NK-92 treated with Interleukin-12 subunit alpha and Interleukin-12 subunit beta, amount 100 ng/mL, for 24 hours (cell line): ENCODE results near the gene ELP4.
"Not testable (repeated sequence)": the region's sequence is repeated elsewhere in the genome, so short reads cannot be mapped to it uniquely, and the experiment has no call there.

Experiments used
- DNase-seq: peaks from one replicate; lab custom pipeline; 2025; lab: John Stamatoyannopoulos, UW

ELP4 gene

DNA sequence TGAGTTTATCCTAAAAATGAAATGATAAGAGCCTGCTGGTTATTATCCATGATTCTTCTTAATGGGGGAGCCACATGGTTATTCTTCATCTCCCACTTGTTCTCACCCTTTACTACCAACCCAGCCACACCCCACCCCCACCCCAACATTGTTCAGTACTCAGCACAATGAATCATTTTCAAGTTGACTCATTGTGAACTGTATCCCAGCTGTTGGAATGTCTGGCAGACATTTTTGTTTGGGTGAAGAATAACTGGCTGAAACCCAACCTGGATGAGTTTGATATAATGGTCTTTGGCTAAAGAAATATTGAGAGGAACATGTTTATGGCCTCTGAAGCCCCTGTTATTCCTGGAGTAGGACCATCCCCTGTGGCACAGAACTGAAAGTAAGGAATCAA is 136.2 kb downstream of the ELP4 start:
- no peak for DNase-seq

DNA sequence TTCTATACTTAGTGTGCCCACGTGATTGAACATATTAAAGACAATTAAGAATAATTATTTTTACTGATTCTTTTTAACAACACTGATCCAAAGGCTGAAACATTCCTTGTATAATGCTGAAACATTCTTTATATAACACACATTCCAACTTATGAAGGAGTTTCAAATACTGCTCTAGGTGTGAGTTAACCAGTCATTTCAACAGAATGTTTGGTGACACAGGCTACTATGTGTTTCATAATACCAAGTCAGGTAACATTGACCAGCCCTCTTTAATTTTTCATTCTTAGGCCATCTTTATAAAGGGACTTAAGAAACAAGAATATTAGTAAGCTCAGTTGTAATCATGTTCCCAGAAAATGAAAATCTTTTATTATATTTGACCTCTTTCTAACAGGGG is 136.6 kb downstream of the ELP4 start:
- no peak for DNase-seq

GRCh38 chr11:31649129-31649966 is 139.8 kb downstream of the ELP4 start:
- no peak for DNase-seq

GRCh38 chr11:31651208-31651607 is 141.6 kb downstream of the ELP4 start:
- DNase-seq, result no peak

DNA sequence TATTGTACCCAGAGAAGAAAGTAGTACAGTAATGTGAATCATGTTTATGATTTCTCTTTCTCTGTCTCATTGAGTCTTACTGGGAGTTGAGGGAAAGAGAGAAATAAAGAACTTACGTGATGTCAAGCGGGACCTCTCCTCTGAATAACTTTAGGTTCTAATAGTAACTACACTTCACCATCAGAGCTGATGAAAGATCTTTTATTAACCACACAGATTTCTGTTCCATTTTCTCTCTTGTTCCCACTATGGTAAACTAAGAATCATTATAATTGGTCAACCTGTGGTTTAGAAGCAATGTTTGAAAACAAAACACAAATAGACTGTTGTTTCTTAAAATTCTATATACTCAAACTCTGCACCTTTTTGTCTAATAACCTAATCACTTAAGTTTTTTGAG is 142.3 kb downstream of the ELP4 start:
- DNase-seq, result no peak

- DNase-seq, result no peak
Observed at GRCh38 chr11:31652528-31652927, 143.0 kb downstream of the ELP4 start.

DNA sequence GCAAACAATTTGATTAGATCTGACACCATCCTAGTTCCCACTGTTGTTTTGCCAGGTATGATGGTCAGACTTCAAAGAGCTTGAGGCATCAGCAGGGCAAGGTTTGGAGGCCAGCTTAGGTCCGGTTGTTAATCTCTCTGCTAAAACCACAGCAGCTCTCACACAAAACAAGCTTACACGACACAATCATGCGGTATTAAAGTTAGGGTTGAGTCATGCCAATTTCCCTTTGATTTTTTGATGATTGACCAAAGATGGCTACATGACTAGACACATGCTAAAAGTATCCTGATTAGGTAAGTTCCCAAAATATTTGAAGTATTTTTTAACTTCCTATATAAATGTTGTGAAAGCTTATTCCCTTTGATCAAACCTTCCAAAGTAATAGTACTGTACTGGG is 145.9 kb downstream of the ELP4 start:
- no peak for DNase-seq

DNA sequence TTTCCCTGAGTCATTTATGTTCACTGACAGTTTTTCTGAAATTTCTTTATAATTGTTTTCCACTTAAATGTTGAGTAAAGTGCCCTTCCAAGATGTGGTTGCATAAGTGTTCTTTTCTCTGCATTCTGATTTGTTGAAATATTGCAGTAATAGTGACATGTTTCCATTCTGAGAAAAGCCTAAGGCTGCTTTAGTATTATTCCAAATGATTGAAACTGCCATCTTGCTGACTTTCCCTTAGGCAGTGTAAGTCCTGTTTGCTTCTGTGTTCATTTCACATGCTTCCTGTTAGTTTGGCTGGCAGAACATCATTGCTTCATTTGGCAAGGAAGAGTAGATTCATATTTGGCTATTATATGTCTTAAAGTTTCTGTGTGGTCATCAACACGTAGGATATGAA is 146.5 kb downstream of the ELP4 start:
- DNase-seq, result no peak

DNA sequence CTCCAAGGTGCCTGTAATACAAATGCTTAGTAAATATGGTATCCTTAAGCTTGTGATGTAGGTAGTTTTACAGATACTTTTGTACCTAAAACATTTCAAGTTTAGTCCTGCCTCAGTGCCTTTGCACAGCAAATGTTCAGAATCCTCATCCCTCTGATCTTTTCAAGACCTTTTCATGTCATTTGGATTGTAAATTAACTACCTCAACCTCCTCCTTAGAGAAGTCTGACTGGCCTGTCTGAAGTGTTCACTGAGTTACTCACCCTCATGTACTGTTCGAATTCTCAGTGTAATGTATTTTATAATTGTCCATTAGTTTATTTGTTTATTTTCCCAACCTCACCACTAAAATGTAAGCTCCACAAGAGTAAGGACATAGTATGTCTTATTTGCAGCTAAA is 147.5 kb downstream of the ELP4 start:
- no peak for DNase-seq

GRCh38 chr11:31664129-31664528 is 154.6 kb downstream of the ELP4 start:
- no peak for DNase-seq

- no peak for DNase-seq
Observed at GRCh38 chr11:31664954-31665353, 155.4 kb downstream of the ELP4 start.

DNA sequence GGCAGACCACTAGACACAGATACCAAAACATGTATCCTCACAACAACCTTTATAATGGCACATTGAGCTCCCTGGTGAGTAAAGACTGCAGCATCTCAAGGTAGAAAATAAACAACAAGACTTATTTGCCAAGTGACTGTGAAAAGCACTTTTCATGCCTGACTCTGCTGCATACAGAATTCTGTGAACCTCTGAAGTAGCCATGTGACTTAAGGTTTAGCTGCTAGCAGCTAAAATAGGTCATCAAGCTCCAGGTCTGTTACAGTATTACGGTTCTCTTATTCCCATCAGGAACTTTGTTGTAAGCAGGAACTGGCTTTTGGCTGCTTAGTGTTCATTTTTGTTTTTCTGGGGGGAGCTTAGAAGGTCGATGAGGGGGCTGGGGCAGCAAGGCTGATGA is 162.1 kb downstream of the ELP4 start:
- DNase-seq, result no peak

DNA sequence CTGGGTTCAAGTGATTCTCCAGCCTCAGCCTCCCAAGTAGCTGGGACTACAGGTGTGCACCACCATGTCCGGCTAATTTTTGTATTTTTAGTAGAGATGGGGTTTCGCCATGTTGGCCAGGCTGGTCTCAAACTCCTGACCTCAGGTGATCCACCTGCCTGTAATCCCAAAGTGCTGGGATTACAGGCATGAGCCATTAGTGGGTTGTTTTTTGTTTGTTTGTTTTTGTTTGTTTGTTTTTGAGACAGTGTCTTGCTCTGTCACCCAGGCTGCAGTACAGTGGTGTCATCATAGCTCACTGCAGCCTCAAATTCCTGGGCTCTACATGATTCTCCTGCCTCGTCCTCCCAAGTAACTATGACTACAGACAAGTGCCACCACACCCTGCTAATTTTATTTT is 163.5 kb downstream of the ELP4 start:
- not testable (repeated sequence) for DNase-seq

- DNase-seq, result no peak
Observed at GRCh38 chr11:31676280-31676982, 166.9 kb downstream of the ELP4 start.

DNA sequence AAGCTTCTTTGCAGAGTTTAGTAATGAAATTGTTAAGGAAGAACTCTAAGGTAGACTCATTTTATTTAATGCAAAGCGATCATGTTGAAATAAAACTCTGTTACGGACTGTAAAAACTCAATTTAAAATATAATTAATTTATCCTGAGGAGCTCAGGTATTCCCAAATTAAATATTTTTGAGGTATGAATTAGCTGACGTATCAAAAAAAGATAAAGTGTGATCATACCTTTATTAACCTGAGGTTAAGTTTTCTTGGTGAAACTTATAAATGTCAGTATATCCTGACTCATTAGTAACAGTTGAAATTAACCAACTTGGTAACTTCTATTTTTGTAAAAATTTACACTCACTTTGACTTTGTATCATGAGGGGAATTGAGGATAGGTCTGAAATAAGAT is 171.2 kb downstream of the ELP4 start:
- DNase-seq, result no peak

DNA sequence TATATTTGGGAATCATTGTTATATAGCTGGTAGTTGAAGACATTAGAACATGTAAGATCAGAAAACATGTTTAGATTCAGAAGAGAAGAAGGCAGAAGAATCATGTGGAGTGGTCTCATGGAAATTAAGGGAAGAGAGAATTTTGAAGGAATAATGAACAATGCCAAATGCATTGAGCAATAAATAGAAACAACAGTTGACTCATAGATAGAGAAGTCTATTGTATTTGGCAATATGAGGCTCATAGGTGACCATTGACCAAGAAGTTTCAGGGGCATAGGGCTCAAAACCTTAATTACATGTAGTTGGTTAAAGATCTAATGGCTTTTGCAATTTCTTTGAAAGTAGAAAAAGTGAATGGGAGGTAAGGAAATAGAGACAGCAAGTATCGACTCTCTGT is 177.7 kb downstream of the ELP4 start:
- DNase-seq, result no peak

DNA sequence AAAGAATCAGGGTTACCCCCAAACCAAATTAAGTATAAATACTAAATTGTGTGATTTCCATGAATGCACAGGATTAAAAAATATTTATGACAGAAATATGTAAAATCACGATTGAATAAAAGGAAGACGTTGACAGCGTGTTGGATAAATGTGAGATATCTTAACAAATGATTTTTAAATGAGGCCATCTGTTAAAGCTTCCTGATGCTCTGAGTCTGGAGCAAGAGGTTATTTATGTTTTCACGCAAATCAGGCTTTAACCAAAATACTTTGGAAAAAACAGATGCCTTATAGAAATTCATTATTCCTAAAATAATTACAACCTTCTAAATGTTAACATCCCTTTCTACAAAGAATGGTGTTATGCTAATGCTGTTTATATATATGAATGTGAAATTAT is 178.3 kb downstream of the ELP4 start:
- no peak for DNase-seq

GRCh38 chr11:31689559-31689958 is 180.0 kb downstream of the ELP4 start:
- no peak for DNase-seq

DNA sequence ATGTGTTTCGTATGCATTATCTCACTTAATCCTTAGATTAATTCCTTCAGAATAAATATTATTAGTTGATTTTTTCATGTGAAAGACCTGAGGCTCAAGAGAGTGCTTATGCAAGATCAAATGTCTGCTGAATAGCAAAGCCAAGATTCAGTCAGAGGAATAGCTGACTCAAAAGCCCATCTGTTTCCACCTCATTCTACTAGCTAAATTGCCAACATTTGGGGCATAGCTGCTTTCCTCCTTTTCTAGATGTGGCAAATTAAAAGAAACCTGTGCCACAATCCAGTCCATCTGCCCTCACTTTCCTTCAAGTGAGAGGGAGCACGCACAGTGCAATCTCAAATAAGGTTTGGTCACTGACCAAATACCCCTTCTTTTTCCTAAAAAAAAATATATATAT is 180.5 kb downstream of the ELP4 start:
- DNase-seq, result no peak

- no peak for DNase-seq
Observed at GRCh38 chr11:31690516-31690915, 180.9 kb downstream of the ELP4 start.

GRCh38 chr11:31692466-31692865 is 182.9 kb downstream of the ELP4 start:
- no peak for DNase-seq

- not testable (repeated sequence) for DNase-seq
Observed at GRCh38 chr11:31697049-31697448, 187.5 kb downstream of the ELP4 start.

DNA sequence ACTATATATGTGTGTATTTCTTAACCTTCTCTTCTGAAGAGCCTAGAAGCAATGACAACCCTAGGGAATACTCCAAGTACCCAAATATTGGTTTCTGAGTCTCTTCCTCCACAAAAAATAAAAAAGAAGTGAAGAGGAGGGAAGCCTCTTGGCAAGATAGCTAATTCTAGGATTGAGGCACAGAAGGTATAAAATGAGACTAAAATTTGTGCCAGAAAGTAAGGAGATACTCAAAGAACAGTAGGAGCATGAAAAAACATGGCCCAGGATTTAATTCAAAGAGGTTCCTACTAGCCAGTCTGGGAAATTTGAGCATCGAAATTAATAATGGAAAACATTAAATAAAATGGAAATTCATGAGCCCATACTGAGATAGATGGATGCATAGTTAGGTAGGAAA is 189.5 kb downstream of the ELP4 start:
- DNase-seq, result no peak

GRCh38 chr11:31702966-31703365 is 193.4 kb downstream of the ELP4 start:
- no peak for DNase-seq
